Kidney tubule cell (primary cell): ENCODE results near the gene PPP6R2.
"Not testable (repeated sequence)": the region's sequence is repeated elsewhere in the genome, so short reads cannot be mapped to it uniquely, and the experiment has no call there.

Experiments
- DNase-seq: peaks from one replicate; pipeline ENCODE4 v3.0.0-alpha.2; 2018; ENCODE audit warnings: low spot score

The PPP6R2 gene

DNA sequence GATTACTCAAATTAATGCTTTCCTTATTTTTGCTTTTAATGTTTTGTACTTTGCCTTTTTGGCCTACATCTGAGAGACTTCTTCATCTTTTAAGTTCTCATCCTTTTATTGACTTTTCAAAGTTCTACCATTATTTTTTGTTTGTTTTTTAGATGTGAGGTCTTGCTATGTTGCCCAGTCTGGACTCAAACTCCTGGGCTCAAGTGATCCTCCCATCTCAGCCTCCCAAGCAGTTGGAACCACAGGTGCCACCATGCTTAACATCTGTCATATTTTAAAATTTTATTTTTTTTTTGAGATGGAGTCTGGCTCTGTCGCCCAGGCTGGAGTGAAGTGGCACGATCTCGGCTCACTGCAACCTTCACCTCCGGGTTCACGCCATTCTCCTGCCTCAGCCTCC is 57.8 kb downstream of the PPP6R2 start:
- DNase-seq = no peak

DNA sequence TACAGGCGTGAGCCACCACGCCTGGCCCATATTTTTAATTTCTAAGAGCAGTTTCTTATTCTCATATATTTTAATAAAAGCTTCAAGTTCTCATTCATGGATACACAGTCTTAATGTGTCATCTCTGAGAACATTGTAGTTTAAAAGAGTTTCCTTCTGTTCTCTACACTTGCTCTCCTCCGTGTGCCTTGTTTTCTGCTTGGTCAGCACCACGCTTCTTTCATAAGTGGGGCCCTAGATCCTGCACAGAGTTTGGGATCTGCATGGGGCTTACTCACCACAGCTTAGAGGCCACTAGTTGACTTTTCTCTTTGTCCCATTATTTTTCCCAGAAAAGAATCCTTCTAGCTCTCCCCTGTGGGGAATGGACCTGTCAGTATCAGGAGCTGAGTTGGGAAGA is 58.8 kb downstream of the PPP6R2 start:
- no peak for DNase-seq

DNA sequence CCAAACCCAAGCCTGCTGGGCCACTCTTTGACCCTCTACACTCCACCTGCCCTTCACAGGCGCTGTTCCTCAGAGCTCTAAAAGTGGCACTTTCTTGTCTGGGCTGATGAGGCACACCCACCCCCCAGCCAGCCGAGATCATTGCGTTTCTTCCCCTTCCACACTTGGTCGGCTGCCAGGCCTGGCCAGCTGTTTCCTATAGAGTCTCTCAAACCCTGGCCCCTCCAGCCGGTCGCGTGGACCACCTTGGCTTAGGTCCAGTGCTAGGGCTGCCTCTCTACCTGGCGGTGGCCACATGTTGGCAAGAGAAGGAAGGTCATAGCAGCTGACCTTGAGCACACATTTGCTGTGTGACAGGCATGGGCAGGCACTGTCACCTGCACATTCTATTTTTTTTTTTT is 60.6 kb downstream of the PPP6R2 start:
- no peak for DNase-seq

DNA sequence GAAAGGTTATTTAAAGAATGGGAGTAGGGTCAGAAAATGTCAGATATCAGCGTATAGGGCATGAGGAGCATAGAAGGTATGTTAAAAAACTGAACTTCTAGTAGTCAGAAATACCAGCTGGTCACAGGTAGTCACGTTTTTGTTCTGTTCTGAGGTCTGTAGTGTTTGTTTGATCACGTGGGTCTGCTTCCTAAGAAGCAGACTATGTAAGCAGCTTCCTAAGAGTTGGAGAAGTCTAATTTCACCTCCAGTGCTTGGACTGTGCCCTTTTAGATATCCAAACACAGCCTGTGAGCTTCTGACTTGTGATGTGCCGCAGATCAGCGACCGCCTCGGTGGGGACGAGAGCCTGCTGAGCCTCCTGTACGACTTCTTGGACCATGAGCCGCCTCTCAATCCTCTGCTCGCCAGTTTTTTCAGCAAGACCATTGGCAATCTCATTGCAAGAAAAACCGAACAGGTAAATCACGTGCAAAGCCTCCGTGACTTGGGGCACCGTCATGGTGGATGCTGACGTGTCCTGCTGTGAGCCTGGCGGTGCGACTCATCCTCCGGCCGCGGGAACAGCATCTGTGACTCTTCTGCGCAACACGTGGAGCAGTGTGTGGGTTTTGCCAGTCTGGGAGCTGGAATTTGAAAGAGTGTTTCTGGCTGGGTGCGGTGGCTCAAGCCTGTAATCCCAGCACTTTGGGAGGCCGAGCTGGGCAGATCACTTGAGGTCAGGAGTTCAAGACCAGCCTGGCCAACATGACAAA is 63.5 kb downstream of the PPP6R2 start:
- DNase-seq = no peak

DNA sequence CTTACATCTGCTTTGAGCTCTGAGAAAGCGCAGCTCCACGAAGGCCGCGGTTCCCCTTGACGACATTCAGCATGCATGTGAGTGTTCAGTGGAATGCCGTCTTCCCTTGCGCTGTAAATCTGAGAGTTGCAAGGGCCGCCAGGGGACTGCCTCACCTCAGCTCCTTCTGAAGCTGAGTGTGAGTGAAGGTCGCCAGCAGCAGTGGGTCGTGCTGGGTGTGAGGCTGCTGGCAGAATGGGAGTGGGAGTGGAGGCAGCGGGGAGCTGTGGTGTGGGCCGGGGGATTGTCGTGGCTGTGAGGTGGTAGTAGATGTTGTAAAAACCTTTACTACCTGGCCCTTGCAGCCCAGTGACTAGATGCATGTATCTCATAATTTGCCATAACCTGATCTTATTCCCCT is 65.2 kb downstream of the PPP6R2 start:
- DNase-seq = no peak

DNA sequence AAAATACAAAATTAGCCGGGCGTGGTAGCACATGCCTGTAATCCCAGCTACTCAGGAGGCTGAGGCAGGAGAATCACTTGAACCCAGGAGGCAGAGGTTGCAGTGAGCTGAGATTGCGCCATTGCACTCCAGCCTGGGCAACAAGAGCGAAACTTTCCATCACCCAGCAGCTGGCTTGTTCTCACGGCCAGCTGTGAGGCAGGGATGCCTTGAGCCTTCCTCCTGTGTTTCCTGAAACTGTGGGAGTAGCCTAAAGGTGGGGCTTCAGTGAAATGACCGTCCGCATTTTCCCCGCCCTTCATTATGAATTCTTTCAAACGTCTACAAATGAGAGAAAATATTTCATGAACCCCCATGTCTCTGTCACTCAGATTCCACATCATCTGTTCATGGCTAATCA is 65.8 kb downstream of the PPP6R2 start:
- DNase-seq = not testable (repeated sequence)

- no peak for DNase-seq
Observed at GRCh38 chr22:50414476-50415248, 71.5 kb downstream of the PPP6R2 start.

GRCh38 chr22:50415426-50415825 is 72.3 kb downstream of the PPP6R2 start:
- DNase-seq = no peak

GRCh38 chr22:50416996-50417395 is 73.9 kb downstream of the PPP6R2 start:
- DNase-seq = no peak

DNA sequence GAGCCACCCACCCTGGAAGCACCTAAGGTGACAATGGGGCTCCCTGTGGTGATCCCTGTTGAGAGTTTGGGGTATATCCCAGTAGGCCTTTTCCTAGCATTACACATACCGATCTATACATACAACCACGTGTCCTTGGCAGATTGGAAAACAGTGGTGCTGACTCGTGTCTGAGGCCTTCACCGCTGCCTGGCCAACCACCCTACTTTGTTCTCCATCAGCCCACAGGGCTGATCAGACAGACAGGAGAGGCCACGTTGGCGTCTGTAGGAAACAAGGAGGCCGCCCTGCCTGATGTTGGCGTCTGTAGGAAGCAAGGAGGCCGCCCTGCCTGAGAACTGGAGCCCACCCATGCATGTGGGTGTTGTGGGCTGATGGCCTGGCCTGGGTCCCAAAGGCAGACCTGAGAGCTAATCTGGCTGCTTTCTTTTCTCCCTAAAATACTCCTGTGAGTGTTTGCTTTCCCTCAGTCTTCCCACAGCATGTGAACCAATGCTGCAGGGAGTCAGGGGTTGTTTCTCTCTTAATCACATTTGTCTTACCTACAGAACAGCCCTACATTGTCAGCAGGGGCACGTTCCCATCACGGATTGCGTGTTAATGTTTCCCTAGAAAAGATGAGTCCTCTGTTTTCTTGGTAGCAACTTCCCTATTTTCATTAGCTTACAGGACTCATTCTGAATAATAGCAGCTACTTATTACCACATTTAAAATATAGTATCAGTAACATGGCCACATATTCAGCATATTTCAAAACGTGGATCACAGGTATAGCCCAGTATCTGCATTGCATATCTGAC is 74.5 kb downstream of the PPP6R2 start:
- DNase-seq = no peak

GRCh38 chr22:50418624-50419023 is 75.5 kb downstream of the PPP6R2 start:
- no peak for DNase-seq

GRCh38 chr22:50419116-50419515 is 76.0 kb downstream of the PPP6R2 start:
- no peak for DNase-seq

DNA sequence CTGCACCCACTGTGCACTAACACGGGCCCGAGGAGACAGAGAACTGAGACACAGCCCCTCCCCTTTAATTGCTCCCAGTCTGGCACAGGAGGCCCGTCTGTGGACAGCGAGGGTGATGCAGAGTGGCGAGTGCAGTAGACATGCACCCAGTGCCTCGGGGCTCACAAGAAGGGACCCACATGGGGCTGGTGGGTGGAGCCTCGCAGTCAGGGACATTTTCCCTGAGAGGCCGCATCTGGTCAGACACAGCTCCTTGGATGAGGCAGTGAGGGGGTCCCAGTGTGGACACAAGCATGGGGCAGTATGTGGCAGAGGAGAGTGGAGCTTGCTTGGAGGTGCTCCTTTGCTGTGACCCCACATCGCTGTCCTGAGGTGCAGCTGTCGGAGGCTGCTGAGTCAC is 76.9 kb downstream of the PPP6R2 start:
- no peak for DNase-seq

DNA sequence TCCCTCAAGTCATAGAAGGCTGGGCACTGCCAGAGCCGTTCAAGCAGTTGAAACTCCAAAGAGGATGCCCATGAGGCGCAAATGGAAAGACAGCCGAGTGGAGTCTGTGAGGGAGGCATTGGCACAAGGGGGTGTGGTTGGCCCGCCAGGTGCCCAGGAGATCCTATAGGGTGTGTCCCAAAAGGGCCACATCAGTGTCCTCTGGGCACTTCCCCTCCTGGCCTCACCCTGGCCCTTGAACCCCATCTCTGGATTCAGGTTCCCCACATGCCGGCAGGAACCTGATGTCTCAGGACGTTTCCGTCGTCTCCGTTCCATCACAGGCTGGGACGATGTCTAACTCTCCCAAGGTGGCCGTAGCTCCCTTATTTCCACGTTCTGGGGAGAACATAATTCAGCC is 77.5 kb downstream of the PPP6R2 start:
- DNase-seq = no peak

DNA sequence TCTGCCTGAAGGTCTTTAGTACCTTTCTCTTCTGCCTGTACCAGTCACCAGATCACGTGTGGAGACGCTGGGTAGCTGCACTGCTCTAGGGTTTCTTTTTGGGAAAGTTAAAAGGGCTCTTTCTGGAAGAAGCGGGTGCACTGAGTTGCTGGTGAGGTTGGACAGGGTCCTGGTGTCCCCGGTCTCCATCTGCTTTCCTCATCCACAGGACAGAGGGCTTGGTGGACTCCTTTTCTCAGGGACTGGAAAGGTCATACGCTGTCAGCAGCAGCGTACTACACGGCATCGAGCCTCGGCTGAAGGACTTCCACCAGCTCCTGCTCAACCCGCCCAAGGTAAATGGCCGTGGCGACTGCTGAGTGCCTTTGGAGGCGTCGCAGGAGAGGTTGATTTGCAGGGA is 78.9 kb downstream of the PPP6R2 start:
- DNase-seq = no peak

DNA sequence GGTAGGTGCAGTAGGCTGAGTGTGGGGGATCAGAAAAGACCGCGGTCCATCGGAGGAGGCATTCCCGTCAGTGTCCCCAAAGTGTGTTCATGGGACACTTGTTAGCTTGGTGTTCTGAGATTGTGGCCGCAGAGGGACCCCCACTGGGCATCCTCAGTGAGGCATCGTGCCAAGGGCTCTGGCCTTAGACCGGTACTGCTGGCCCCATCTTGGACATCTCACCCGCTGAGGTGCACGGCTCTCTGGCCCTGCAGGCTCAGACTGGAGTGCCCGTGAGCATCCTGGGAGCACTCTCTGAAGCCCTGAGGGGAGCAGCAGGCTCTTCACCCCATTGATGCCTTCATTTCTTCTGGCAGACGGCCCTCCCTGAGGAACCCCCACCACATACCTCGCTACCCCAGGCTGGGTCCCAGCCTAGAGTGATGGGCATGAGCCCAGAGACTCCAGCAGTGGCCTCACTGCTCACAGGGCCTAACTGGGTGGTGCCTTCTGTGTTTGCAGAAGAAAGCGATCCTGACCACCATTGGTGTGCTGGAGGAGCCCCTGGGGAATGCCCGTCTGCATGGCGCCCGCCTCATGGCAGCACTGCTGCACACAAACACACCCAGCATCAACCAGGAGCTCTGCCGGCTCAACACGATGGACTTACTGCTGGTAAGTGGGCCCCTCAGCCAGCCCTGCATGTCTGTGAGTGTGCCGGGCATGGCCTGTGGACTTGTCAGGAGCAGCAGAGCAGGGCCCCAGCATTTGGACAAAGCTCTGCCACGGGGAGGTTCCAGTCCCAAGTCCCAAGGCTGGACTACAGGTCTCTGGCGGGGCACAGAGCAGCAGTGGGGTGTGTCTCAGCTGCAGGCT is 80.1 kb downstream of the PPP6R2 start:
- DNase-seq = no peak

GRCh38 chr22:50423956-50424355 is 80.8 kb downstream of the PPP6R2 start:
- DNase-seq = no peak

- no peak for DNase-seq
Observed at GRCh38 chr22:50425179-50425916, 82.2 kb downstream of the PPP6R2 start.

GRCh38 chr22:50432131-50432876 is 89.2 kb downstream of the PPP6R2 start:
- no peak for DNase-seq

- not testable (repeated sequence) for DNase-seq
Observed at GRCh38 chr22:50432877-50433510, 89.9 kb downstream of the PPP6R2 start.
